HCT116 (cell line): Measurements from ENCODE around the gene CEP72.

Experiments
- CBX3 ChIP-seq: IDR thresholded peaks from 2 replicates; pipeline ENCODE4 v1.6.1; 2012; ENCODE audit warnings: low read depth
- CTCF ChIP-seq, 3 experiments: fragments of 200-600 bp in 1 of 3; sonication (generic) in 1 of 3; IDR thresholded peaks in 2 of 3; conservative IDR thresholded peaks in 1 of 3; 2 replicates each; pipeline ENCODE4 v1.5.1; 2012 to 2017; ENCODE audit warnings: low read depth in 2 of 3, low read length in 2 of 3, antibody characterized with exemption in 1 of 3, borderline replicate concordance in 1 of 3, control low read depth in 1 of 3, mild to moderate bottlenecking in 1 of 3, mixed read lengths in 1 of 3, mixed run types in 1 of 3, moderate library complexity in 1 of 3; ENCODE audit not compliant: insufficient read depth in 1 of 3
- ELF1 ChIP-seq: IDR thresholded peaks from 2 replicates; pipeline ENCODE4 v1.6.1; 2012; ENCODE audit warnings: low read depth, borderline replicate concordance
- EZH2 ChIP-seq: fragments of 200-600 bp; sonication (generic); IDR thresholded peaks from 2 replicates; pipeline ENCODE4 v1.6.1; 2017; ENCODE audit warnings: antibody characterized with exemption, mixed run types
- EZH2phosphoT487 ChIP-seq: fragments of 200-600 bp; IDR thresholded peaks from 2 replicates; pipeline ENCODE4 v1.6.1; 2018; ENCODE audit warnings: antibody characterized with exemption, borderline replicate concordance
- FOSL1 ChIP-seq: IDR thresholded peaks from 2 replicates; pipeline ENCODE4 v1.6.1; 2012; ENCODE audit warnings: low read depth
- POLR2A ChIP-seq: IDR thresholded peaks from 2 replicates; pipeline ENCODE4 v1.7.0; 2011; ENCODE audit warnings: borderline replicate concordance; ENCODE audit not compliant: insufficient read depth, insufficient read length; ENCODE audit errors: extremely low read depth
- RAD21 ChIP-seq: IDR thresholded peaks from 2 replicates; pipeline ENCODE4 v1.6.1; 2012; ENCODE audit warnings: low read depth, mild to moderate bottlenecking
- REST ChIP-seq: IDR thresholded peaks from 2 replicates; pipeline ENCODE4 v1.6.1; 2012; ENCODE audit warnings: low read depth
- TCF7L2 ChIP-seq: IDR thresholded peaks from 2 replicates; pipeline ENCODE4 v1.7.0; 2011; ENCODE audit warnings: borderline replicate concordance, inconsistent platforms; ENCODE audit not compliant: insufficient read depth, insufficient read length; ENCODE audit errors: extremely low read depth
- ZFX ChIP-seq: fragments of 450-650 bp; IDR thresholded peaks from 2 replicates; pipeline ENCODE4 v1.6.1; 2017
- ZNF274 ChIP-seq: fragments of 200-500 bp; sonication (Bioruptor generic); IDR thresholded peaks from 2 replicates; pipeline ENCODE4 v1.6.1; 2014; ENCODE audit warnings: mild to moderate bottlenecking, low read depth, low read length, inconsistent platforms

DNA sequence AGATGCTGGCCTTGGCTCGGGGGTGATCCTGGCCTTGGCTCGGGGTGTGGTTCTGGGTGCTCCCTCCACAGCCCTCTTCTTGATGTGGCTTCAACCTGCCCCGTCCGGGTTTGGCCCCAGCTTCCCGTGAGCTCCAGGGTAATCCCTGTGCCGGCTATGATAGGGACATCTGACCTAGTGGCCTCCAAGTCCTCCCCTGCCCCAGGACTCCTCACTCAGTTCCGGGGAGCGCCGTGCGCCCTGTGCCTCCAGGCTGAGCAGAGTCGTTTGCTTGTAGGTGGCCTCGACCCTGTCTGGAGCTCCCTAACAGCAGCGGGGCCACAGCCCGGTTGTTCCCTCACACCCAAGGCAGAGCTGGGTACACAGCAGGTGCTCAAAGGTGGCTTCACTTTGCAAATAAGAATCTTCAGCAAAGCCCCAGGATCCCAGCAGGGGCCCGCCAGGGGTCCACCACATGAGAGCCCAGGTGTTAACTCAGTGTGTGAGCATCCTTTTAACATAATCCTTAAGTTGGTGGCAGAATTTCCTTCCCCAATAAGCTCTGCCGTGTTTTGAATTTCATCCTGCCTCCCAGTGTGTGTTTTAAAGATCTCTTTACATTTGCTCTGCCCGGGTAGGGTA lies 32.3 kb upstream of the CEP72 start:
- TF ChIP-seq CTCF (IDR thresholded peaks at IDR 0.05 in 2 of 3, conservative IDR thresholded peaks at IDR 0.05 in 1 of 3; ENCODE audit: borderline replicate concordance in 1 of 3, insufficient read depth in 1 of 3, low read depth in 2 of 3, low read length in 2 of 3) (no peak), TCF7L2 (no peak), ELF1 (no peak), REST (no peak), ZNF274 (no peak), EZH2 (no peak), EZH2phosphoT487 (no peak), RAD21 (no peak), FOSL1 (no peak), ZFX (no peak), POLR2A (no peak), CBX3 (no peak)
